Hepatic stellate cell (primary cell): ENCODE data around the gene MALL.
"Not testable (repeated sequence)": the region's sequence is repeated elsewhere in the genome, so short reads cannot be mapped to it uniquely, and the experiment has no call there.

ENCODE experiments used
- DNase-seq: peaks from one replicate; pipeline ENCODE4 v3.0.0; 2011; ENCODE audit warnings: low spot score

Gene MALL

GRCh38 chr2:110115291-110116032 is at the start of gene MALL:
Gene MALL (minus strand): TSS chr2:110115822. CDS start chr2:110115792, 30 bp downstream.
- peak; percentile 49 for DNase-seq

DNA sequence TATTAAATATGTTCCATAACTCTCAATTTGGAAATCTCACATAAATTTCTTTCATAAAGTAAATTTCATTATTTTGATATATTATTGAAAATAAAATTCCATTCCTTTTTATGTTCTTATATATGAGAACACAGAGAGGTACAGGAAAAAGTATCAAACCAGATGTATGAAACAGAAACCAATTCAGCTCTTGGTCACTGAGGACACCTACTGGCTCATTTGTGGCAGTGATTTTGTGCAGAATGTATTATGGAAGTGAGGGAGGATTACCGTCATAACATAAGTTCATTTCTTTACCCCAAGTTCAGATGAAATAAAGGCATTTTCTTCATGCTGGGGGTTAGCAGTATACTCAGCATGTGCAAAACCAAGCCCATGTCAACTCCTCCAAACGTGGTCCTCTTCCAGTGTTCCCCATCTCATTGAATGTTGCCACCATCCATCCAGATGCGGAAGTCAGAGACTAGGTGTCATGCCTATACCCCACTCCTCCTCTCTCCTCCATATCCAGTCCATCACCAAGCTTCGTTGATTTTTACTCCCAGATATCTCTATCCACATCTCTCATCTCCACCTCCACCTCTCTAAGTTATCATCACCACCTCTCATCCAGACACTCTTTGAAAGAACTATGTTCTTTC is 41.7 kb upstream of the MALL start:
- DNase-seq: peak; percentile 32

DNA sequence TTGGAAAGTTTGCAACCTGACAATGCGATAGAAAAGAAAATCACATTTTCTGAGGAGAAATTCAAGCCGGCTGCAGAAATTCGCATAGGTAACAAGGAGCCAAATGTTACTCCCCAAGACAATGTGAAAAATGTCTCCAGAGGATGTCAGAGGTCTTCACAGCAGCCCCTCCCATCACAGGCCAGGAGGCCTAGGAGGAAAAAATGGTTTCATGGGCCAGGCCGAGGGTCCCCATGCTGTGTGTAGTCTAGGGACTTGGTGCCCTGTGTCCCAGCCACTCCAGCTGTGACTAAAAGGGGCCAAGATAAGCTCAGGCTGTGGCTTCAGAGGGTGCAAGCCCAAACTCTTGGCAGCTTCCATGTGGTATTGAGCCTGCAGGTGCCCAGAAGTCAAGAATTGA is 39.2 kb upstream of the MALL start:
- not testable (repeated sequence) for DNase-seq

DNA sequence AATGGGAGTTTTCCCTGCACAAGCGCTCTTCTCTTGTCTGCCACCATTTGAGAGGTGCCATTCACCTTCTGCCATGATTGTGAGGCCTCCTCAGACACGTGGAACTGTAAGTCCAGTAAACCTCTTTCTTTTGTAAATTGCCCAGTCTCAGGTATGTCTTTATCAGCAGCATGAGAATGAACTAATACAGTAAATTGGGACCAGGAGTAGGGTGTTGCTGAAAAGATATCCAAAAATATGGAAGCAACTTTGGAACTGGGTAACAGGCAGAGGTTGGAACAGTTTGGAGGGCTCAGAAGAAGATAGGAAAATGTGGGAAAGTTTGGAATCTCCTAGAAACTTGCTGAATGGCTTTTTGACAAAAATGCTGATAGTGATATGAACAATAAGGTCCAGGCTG is 38.6 kb upstream of the MALL start:
- not testable (repeated sequence) for DNase-seq

DNA sequence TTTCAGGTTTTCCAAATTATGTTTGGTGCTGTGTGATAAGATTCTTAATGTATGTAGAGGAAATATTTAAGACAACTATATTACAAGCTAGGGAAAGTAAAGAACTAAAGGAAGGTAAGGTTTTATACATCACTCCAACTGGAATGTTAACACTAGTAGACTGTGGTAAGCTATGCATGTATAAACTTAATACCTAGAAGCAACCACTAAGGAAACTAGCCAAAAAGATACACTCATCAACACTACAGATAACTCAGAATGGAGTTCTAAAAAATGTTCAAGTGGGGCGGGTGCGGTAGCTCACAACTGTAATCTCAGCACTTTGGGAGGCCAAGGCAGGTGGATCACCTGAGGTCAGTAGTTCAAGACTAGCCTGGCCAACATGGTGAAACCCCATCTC is 37.8 kb upstream of the MALL start:
- DNase-seq: no peak

DNA sequence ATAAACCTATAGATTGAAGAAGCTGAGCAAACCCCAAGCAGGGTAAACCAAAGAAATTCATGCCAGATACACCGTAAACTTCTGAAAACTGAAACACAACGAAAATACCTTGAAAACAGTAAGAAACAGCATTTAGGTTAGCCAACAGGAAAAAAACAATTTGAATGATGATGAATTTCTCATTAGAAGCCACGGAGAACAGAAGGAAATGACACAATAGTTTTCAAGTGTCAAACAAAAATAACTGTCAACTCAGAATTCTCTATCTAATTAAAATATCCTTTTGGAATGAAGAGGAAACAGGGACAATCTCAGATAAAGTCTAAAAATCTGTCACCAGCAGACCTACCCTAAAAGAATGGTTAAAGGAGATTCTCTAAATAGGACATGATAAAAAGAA is 37.3 kb upstream of the MALL start:
- no peak for DNase-seq

DNA sequence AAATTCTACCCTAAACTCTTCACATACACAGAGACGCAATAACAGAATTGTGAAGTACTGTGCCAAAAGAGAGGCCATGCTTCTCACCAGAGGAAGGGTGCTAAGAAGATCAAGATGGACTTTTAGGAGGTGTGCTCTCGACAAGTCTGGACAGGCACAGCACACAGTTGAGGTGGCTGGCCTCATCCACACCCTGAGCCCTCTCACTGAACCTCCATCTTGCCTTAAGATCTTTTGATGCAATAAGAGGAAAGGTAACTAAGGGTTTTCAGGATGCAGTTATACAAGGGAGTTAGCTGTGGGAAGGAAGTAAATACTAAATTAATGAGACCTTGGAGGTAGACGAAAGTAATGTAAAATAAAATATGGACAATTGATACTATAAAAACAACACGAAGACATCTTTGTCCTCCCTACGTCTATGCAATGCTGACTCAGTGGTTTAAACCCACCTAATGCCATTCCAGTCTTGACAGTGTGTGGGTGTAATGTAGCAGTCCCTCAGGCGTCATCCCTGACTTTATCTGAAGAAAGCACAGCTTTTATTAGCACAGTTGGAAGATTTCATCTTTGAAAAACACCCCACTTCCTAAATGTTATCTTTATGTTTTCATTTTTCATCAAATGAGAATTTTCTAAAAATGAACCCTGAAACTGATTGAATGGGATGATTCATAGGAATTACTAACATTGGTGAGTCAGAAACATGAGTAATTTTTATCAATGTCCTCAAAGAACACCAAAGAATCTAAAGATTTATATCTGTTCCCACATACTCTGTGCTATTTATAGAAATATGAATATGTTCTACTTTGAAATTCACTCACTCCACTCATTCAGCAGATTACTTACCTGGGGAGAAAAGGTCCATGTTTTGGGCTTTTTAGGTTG is 34.0 kb upstream of the MALL start:
- DNase-seq: peak; percentile 63

GRCh38 chr2:110146945-110147332 is 31.3 kb upstream of the MALL start:
- DNase-seq: no peak

DNA sequence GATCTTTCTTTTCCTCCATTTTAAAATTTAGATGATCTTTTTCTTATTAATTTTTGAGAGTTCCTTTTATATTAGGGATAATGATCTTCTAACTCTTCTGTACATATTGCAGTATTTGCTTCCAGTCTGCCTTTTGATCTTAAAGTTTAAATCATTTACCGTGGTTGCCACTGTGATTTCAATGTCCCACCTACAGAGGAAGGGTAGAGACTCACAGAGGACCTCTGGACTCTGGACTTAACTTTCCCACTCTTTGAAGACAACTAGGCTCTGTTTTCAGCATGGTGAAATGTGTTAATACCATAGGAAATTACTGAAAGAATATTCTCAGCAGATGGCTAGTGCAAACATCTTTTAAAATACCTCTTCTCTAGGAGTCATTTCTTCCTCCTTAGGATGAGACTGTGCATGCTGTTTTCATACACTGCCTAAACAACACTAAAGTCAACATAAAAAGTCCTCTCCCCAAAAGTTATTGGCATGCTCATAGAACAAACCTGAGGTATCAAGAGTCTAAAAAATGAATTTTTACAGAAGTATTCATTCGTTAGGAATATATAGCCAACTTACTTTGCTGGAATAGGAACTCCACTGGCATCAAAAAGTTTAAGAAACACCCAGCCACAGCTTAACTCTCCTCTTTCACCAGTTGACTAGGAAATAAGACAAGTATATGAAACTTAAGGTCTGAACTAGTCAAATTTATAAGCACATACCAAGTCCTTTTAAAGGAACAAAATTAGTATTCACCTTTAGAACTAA is 30.7 kb upstream of the MALL start:
- no peak for DNase-seq

DNA sequence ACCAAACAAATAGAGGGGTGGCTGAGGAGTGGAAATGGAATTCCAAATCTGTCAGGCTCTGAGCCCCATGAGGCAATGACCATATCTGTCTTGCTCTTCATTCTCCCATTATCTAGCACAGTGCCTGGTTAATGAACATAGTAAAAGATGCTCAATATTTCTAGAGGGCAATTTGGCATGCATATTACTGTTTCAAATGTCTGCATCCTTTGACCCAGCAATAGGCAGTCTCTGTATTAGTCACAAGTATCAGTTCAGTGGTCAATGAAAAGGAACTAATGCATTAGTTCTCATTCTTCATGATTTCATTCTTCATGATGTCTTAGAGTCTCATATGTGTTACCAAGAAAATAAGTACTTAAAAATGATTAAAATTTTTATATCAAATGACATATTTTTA is 28.4 kb upstream of the MALL start:
- DNase-seq: no peak

GRCh38 chr2:110140401-110140800 is 24.8 kb upstream of the MALL start:
- DNase-seq: no peak

DNA sequence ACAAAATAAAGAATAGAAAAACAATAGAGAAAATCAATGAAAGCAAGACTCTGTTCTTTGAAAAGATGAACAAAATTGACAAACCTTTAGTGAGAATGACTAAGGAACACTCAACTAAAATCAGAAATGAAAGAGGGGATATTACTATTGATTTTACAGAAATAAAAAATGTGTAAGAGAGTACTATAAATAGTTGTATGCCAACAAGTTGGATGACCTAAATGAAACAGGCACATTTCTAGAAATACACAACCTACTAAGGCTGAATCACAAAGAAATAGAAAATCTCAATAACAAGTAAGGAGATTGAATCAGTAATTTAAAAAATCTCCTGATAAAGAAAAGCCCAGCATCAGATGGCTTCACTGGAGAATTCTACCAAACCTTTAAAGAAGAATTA is 18.4 kb upstream of the MALL start:
- DNase-seq: no peak

DNA sequence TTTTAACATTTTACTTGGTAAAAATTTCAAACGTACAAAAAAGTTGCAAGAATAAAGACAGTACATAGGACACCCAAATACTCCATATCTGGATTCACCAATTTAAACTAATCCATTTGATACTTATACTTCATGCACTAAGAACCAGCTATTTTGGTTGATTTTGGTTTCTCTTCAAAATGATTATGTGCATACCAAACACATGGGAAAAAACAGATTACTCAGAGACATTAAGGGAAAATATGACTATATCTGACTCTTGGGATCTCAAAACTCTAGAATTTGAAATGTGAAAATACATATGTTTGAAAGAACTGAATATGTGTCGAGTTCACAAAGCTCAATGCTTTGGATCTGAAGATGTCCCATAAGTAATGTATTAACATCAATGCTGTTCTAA is 15.5 kb upstream of the MALL start:
- no peak for DNase-seq

- DNase-seq: no peak
Measured at GRCh38 chr2:110130757-110131156, 15.1 kb upstream of the MALL start.

DNA sequence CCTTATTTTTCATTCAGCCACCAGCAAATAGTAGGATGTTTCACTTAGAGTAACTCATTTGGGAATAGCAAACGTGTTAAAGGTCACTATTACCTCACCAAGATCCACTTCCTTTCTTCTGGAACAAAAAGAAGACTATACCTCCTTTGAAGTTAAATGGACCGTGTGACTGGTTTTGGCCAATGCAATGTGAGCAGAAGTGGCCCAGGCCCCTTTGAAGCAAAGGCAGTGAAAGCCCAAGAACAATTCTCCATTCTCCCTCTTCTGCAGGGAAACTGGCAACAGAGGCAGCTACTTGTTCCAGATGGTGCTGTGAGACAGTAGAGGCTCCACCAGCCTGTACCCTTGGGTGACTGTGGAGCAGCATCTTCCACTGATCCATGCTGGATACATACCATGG is 11.3 kb upstream of the MALL start:
- DNase-seq: no peak

DNA sequence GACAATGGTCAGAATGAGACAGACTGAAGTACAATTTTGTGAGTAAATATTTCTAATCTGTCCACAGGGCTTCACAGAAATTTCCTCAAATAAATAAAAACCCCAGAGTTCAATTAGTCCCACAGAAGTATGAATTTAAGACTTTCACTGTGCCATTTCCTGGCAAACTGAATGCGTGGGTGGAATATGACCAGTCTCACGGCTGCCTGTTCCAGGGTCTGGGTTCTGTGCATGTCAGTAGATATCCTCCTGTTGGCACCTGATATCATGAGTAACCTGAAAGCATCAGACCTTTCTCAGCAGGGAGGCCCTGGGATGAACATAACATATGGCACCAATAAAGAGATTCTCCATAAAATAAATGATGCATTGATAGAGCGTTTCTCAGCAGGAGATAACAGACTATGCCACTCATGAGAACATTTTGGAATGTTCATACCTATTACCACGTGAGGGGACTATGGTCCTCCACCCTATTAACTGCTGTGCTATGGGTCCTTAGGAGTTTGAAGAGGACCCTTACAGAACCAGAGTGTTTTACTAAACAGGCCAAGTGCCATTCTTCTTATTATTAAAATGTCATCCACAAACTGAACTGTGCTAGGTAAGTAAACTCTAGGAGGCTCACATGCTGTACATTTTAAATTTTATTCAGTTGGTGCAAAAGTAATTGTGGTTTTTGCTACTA is 10.6 kb upstream of the MALL start:
- DNase-seq: no peak

DNA sequence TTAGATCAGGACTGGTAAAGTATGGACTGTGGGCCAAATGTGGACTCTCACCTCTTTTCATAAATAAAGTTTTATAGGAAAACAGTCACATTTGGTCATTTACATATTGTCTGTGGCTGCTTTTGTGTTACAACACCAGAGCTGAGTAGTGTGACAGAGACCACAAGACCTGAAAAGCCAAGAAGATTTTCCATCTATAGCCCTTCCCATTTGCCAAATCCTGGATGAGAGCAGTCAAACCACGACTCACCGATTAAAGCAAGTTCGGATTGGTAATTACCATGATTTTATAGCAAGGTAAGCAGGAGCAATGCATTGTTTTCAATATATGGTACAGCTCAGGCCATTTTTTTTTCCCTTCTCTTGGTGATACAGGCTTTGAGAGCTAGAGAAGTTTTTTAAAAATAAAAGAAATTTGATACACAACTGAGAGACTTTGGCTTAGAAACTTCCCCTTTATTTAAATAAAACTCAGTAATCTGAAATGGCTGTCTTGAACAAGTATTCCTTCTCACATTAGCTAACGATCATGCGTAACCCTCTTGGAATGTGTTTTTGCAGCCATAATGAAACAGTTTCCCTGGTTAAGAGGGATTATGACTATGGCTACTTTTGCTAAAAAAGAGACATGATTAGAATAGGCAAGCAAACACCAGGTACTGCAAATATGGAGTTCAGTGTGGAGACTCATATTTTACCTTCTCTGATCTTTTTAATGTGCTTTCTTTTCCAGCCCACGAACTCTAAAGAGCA is 9.5 kb upstream of the MALL start:
- DNase-seq: no peak

DNA sequence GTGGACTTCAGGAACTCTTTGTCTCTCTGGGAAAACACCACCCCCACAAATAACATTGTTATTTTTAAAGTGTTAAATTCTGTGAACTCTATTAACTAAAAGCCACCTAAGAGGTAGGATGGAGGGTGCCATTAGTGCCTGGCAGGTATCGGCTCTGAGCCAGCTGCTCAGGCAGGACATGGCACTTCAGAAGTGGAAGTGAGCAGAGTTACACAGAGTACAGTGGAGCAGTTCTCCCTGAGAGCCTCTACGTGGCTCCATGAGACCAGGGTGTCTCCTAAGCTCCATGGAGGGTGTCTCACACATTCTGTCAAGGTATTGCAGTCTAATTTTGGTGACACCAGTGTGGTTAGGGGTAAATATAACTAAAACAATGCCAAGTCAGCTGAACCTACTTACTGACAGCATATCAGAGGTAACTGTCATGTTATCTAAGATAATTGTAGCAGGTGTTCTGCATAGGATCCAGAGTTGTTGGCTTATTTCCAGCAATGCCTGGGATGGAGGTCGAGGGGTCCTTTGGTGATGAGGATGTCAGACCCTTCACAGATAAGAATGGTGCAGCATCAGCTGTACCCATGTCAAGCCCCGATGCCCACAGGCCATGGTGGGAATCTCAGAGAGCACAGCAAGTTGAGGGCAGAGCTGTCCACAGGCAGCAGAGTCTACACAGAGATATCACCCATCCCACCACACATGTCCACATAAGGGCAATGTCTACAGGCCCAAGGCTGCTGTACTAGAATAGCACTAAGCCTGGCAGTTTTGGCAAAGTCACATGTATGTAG is 8.6 kb upstream of the MALL start:
- no peak for DNase-seq

DNA sequence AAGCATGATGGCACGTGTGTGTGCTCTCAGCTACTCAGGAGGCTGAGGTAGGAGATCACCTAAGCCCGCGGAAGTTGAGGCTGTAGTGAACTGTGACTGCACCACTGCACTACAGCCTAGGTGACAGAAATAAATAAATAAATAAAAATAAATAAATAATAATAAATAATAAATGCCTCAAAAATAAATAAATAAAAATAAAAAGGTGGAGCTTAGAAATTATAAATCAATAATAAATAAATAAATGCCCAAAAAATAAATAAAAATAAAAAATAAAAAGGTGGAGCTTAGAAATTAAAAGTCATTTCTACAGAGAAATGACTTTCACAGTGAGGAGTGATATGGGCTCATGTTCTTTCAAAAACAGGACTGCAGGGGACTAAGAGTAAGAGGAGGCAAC is 6.0 kb upstream of the MALL start:
- DNase-seq: no peak

DNA sequence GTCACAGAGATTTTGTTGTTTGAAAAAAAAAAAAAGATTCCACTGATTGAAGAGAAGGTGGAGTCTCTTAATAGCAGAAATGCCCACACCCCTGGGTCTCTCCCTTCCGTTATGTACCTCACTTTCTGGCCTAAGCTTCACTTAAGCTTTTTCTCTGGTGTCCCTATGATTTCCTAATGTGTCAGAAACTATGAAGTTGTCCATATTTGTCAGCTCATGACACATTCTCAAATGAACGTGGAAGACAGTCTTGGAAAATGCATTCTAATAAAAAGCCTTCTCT is 5.4 kb upstream of the MALL start:
- no peak for DNase-seq
